Lung (tissue), 12 donors: ENCODE data around the gene RASGEF1C. TPM values are rescaled to one million over a fixed set of nuclear protein-coding genes. Genes with fewer than 3 reads are reported as not detected.

Experiments used
- ATAC-seq: fragments of 200-7000 bp; cut with Tn5 transposase; one replicate; pipeline ENCODE4 v1.9.1; 2020; ENCODE audit warnings: moderate number of reproducible peaks; ENCODE audit not compliant: insufficient read depth, low FRiP score
- DNase-seq, 3 donors: peaks; one replicate each; pipeline ENCODE4 v3.0.0-alpha.2; 2013 to 2017
- H3K27ac ChIP-seq, 2 donors: one replicate each; pipeline ENCODE4 v1.5.1; 2013; ENCODE audit warnings: mild to moderate bottlenecking in 2 of 2, moderate library complexity in 2 of 2, control low read depth in 1 of 2, inconsistent platforms in 1 of 2, low read depth in 1 of 2, low read length in 1 of 2
- H3K27me3 ChIP-seq, 3 donors: one replicate each; pipeline ENCODE4 v1.5.1; 2013; ENCODE audit warnings: low read length in 2 of 3; ENCODE audit not compliant: control insufficient read depth in 3 of 3, insufficient read depth in 3 of 3
- H3K36me3 ChIP-seq, 4 donors: one replicate each; pipeline ENCODE4 v1.5.1; 2013; ENCODE audit warnings: low read length in 4 of 4, mild to moderate bottlenecking in 1 of 4, moderate library complexity in 1 of 4; ENCODE audit not compliant: control insufficient read depth in 4 of 4, insufficient read depth in 4 of 4
- H3K4me1 ChIP-seq, 5 donors: one replicate each; pipeline ENCODE4 v1.5.1; 2013; ENCODE audit warnings: low read length in 5 of 5, mild to moderate bottlenecking in 2 of 5, moderate library complexity in 1 of 5; ENCODE audit not compliant: control insufficient read depth in 5 of 5, insufficient read depth in 5 of 5
- H3K4me3 ChIP-seq: one replicate; pipeline ENCODE4 v1.5.1; 2013; ENCODE audit warnings: mild to moderate bottlenecking, control low read depth, moderate library complexity
- H3K9ac ChIP-seq, 2 donors: one replicate each; pipeline ENCODE4 v1.5.1; 2013; ENCODE audit warnings: low read length in 2 of 2, control low read depth in 1 of 2; ENCODE audit not compliant: insufficient read depth in 1 of 2
- H3K9me3 ChIP-seq, 4 donors: one replicate each; pipeline ENCODE4 v1.5.1; 2013; ENCODE audit warnings: low read length in 3 of 4, mild to moderate bottlenecking in 1 of 4, moderate library complexity in 1 of 4; ENCODE audit not compliant: control insufficient read depth in 4 of 4, insufficient read depth in 3 of 4
- WGBS, 2 donors: extraction: QIAGEN DNeasy Blood & Tissue Kit; methylation state at CpG; one replicate each; pipeline ENCODE4 v1.1.7; 2013; 5-methylcytosine and 5-hydroxymethylcytosine counted together
- polyA plus RNA-seq, 2 donors: library from polyadenylated mRNA; stranded (reverse); fragments of 200-250 nt; gene quantifications; one replicate each; pipeline ENCODE4 v1.2.1, GENCODE V29; 2013
- total RNA-seq, 2 donors: library from RNA; depleted of rRNA in 1 of 2; stranded (reverse); fragments of >200 nt in 1 of 2; gene quantifications; one replicate each; pipeline ENCODE4 v1.2.1, GENCODE V29; 2014 to 2021
- TF ChIP-seq, protein P1 (sequence below): IDR thresholded peaks from 2 replicates; pipeline ENCODE4 v1.5.1; 2012; ENCODE audit warnings: mild to moderate bottlenecking; ENCODE audit errors: control extremely low read depth, extremely low read depth
- donor health status: control.
- donor health status: control.
- donor health status: Bipolar disorder and iron deficiency.
- donor health status: healthy.
- donor health status: DM: yes; HTN: yes; CAD: no.

The RASGEF1C gene
- total and polyA plus RNA-seq, 4 donors = 0.03 to 0.31 TPM; not detected in 2

DNA sequence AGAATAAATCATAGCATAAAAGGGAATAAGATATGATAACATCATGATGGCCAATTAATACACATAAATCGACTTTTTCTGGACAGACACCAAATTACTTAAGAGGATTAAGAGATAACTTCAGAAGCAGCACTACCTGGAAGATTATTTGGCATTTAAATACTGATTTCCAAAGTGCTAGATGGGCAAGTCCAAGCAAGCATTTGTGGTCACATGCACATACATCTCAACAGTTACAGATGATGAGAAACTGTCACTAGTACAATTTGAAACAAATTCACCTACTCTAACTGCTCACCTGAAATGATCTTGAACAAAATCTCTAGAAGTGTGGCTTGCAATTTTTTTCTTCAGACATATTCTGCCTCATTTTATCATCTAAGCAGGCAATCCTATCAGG, 26.8 kb upstream of the RASGEF1C start:
- Histone ChIP-seq H3K36me3 (peaks cover 21 to 35% (median 30%) of the 10 kb centered on the region in 4 donors), H3K27ac (no peak overlapping the region), H3K4me1 (no peaks in the 10 kb centered on the region), H3K9me3 (peaks cover 0 to 35% (median 0%) of the 10 kb centered on the region in 4 donors), H3K27me3 (no peaks in the 10 kb centered on the region), H3K4me3 (no peak overlapping the region), H3K9ac (no peak overlapping the region)
- no peak for DNase-seq
- TF ChIP-seq, protein P1, sequence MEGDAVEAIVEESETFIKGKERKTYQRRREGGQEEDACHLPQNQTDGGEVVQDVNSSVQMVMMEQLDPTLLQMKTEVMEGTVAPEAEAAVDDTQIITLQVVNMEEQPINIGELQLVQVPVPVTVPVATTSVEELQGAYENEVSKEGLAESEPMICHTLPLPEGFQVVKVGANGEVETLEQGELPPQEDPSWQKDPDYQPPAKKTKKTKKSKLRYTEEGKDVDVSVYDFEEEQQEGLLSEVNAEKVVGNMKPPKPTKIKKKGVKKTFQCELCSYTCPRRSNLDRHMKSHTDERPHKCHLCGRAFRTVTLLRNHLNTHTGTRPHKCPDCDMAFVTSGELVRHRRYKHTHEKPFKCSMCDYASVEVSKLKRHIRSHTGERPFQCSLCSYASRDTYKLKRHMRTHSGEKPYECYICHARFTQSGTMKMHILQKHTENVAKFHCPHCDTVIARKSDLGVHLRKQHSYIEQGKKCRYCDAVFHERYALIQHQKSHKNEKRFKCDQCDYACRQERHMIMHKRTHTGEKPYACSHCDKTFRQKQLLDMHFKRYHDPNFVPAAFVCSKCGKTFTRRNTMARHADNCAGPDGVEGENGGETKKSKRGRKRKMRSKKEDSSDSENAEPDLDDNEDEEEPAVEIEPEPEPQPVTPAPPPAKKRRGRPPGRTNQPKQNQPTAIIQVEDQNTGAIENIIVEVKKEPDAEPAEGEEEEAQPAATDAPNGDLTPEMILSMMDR = no peak
- WGBS, 2 donors = 94 to 98% methylated on average over 1 of the region's 1 CpG
- no peak for ATAC-seq

DNA sequence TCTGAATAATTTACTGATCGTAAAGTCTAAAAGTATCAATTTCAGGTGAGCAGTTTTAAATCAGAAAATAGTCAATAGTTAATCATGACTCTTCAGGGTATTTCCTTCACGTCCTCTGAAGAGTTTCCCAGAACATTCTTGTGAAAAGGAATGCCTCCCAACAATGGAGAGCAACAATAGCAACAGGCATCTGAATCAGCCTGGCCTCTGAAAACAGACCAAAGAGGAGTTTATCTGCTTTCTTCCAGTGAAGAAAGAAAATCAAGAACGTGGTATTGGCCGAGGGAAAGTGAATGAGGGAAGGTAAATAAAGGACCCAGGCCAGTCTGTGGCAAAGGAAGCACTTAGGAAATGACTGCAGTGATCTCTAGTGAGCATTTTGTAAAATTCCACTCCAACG, 26.1 kb upstream of the RASGEF1C start:
- DNase-seq (no peak), ATAC-seq (no peak)
- TF ChIP-seq, protein P1 = no peak
- H3K4me3 ChIP-seq = no peak overlapping the region
- WGBS, 2 donors = 86 to 92% methylated on average over 5 of the region's 5 CpGs
- H3K36me3 ChIP-seq = peaks cover 21 to 29% (median 26%) of the 10 kb centered on the region in 4 donors
- H3K27ac ChIP-seq = no peak overlapping the region
- no peak overlapping the region for H3K9ac ChIP-seq
- peaks cover 0 to 37% (median 0%) of the 10 kb centered on the region in 4 donors for H3K9me3 ChIP-seq
- no peaks in the 10 kb centered on the region for H3K4me1 ChIP-seq
- H3K27me3 ChIP-seq = no peaks in the 10 kb centered on the region

DNA sequence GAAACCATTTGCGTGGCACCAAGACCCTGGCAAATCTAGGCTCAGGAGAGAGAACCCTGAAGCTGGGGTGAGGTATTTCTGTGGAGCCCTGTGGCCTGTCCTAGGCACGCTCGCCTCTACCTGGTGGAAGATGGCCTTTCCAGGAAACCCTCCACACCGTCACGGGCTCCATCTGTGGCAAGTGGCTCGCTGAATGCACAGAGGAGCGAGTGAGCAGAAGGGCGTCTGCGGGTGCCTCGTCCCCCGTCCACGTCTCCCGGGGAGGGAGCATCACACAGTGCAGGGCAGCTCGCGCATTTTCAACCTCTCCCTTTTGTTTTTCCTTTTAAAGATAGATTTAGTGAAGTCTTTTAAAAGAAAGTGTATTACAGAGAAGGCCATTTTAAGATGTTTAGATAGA, 25.3 kb upstream of the RASGEF1C start:
- no peaks in the 10 kb centered on the region for H3K4me1 ChIP-seq
- no peak overlapping the region for H3K4me3 ChIP-seq
- DNase-seq = no peak
- H3K9me3 ChIP-seq = peaks cover 0 to 42% (median 0%) of the 10 kb centered on the region in 4 donors
- WGBS, 2 donors = 93 to 98% methylated on average over 15 of the region's 15 CpGs
- no peaks in the 10 kb centered on the region for H3K27me3 ChIP-seq
- H3K27ac ChIP-seq = no peak overlapping the region
- TF ChIP-seq, protein P1 = no peak
- ATAC-seq = no peak
- peaks cover 20 to 29% (median 23%) of the 10 kb centered on the region in 4 donors for H3K36me3 ChIP-seq
- H3K9ac ChIP-seq = no peak overlapping the region

DNA sequence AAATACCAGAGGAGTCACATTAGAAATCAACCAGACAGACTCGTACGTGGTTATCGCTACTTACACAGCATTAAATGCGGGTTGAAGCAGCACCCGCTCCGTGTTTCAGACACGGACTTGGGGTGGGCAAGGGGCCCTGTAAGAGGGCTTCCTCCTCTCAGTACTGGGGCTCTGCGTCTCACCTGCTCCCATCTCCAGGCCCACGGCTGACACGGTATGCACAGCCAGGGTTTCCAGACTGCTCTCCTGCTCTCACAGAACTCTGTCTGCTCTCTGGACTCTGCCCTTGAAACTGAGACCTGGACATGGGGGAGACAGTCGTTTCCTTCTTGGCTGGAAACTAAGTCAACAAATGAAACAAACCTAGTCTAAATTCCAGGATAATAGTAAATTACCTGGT, 24.7 kb upstream of the RASGEF1C start:
- WGBS, 2 donors = 91 to 95% methylated on average over 11 of the region's 11 CpGs
- DNase-seq = no peak
- Histone ChIP-seq H3K27ac (no peak overlapping the region), H3K27me3 (no peaks in the 10 kb centered on the region), H3K4me1 (no peaks in the 10 kb centered on the region), H3K36me3 (peaks cover 15 to 26% (median 18%) of the 10 kb centered on the region in 4 donors), H3K4me3 (no peak overlapping the region), H3K9me3 (peaks cover 0 to 44% (median 0%) of the 10 kb centered on the region in 4 donors), H3K9ac (no peak overlapping the region)
- TF ChIP-seq, protein P1 = no peak
- ATAC-seq = no peak
